Measurements from ENCODE around the gene TNNT2.

- TF ChIP-seq POLR2A (IDR thresholded peaks at IDR 0.05): no peak
- no peak for TF ChIP-seq CTCF (IDR thresholded peaks at IDR 0.05)
Measured at GRCh38 chr1:201329286-201329685, 48.2 kb downstream of the TNNT2 start.
